Astrocyte (in vitro differentiated cells and primary cell): ENCODE measurements around the gene CHIC2.

Experiments used
- CTCF ChIP-seq: IDR thresholded peaks from 2 replicates; pipeline ENCODE4 v1.5.1; 2011; ENCODE audit warnings: low read depth, mild to moderate bottlenecking, inconsistent platforms, low read length, moderate library complexity; ENCODE audit not compliant: insufficient read depth
- EZH2 ChIP-seq: IDR thresholded peaks from 2 replicates; pipeline ENCODE4 v1.6.1; 2012; ENCODE audit warnings: mild to moderate bottlenecking, low read length, inconsistent platforms; ENCODE audit not compliant: insufficient read depth

GRCh38 chr4:54062392-54062791 lies 2.0 kb downstream of the CHIC2 start:
- no peak for TF ChIP-seq CTCF
- no peak for TF ChIP-seq EZH2
